OCI-LY1 (cell line): ENCODE measurements around the gene MACROD1.

Source experiments
- CTCF ChIP-seq: fragments of 200-600 bp; sonication (generic), shearing (Covaris generic); IDR thresholded peaks from 2 replicates; pipeline ENCODE4 v1.5.1; 2017; ENCODE audit warnings: mild to moderate bottlenecking, antibody characterized with exemption, low read length, moderate library complexity, mixed read lengths
- EZH2 ChIP-seq: fragments of 200-600 bp; sonication (generic), shearing (Covaris generic); IDR thresholded peaks from 2 replicates; pipeline ENCODE4 v1.8.0; 2017; ENCODE audit warnings: borderline replicate concordance, mixed run types, mild to moderate bottlenecking, antibody characterized with exemption, low read length, moderate library complexity, mixed read lengths

GRCh38 chr11:64139049-64139448 lies 26.9 kb downstream of the MACROD1 start:
- no peak for TF ChIP-seq EZH2
- TF ChIP-seq CTCF: no peak
